ENCODE measurements around the gene LY86. TPM values are rescaled to one million over a fixed set of nuclear protein-coding genes. Genes with fewer than 3 reads are reported as not detected.

Gene LY86
- total and polyA plus RNA-seq, 9 of the 15 experiments (the other 6 are each of a cell fraction or from before 2014, with no cell fraction given) = 0.08 to 0.20 TPM; not detected in 7

DNA sequence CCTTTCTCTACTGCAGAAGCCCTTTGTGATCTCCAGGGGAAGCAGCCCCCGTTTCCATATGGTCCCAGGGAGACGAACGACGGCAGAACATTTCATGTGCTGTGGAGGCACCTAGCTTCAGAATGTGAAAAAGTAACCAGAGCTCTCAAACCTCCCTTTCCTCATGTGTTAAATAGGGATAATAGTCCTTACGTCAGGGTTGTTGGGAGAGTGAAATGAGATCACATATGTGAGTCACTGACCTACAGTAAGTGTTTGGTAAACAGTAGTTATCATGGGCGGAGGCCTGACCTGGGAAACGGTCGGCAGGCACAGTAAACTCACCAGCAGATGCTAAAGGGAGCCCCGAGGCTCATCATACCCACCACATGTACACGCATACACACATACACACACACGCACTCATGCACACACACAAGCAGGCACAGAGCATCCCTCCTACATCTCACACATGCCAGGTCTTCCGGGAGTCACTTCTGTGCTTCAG lies 89.7 kb downstream of the LY86 start (continued):
- TF ChIP-seq MYC (IDR thresholded peaks at IDR 0.05; ENCODE audit: low read depth, low read length) (no peak), MYC (CRISPR knock-in tag; IDR thresholded peaks at IDR 0.05; ENCODE audit: borderline replicate concordance, low read depth) (no peak), RHOXF2B (CRISPR knock-in tag; conservative IDR thresholded peaks at IDR 0.05) (no peak), SIX5 (IDR thresholded peaks at IDR 0.05; ENCODE audit: borderline replicate concordance in 1 of 2, insufficient read depth in 1 of 2, low read depth in 1 of 2, low read length in 2 of 2) (no peak), MCM3 (IDR thresholded peaks at IDR 0.05) (no peak), ZNF699 (CRISPR knock-in tag; IDR thresholded peaks at IDR 0.05; ENCODE audit: insufficient replicate concordance) (no peak), SMARCC2 (IDR thresholded peaks at IDR 0.05; ENCODE audit: low read depth) (peak; percentile 32; the same call in 1 of the 2 replicates), HDAC8 (tag; IDR thresholded peaks at IDR 0.05) (no peak), KLF1 (tag; IDR thresholded peaks at IDR 0.05) (peak; percentile 70; the same call in 1 of the 2 replicates), ARID1B (IDR thresholded peaks at IDR 0.05) (peak; percentile 72; the same call in 1 of the 2 replicates), FOXJ2 (tag; IDR thresholded peaks at IDR 0.05) (peak; percentile 86), CHD2 (IDR thresholded peaks at IDR 0.05; ENCODE audit: low read depth, low read length) (no peak), GABPA (tag; conservative IDR thresholded peaks at IDR 0.05; ENCODE audit: low read depth) (no peak)
- TF ChIP-seq, protein P1, sequence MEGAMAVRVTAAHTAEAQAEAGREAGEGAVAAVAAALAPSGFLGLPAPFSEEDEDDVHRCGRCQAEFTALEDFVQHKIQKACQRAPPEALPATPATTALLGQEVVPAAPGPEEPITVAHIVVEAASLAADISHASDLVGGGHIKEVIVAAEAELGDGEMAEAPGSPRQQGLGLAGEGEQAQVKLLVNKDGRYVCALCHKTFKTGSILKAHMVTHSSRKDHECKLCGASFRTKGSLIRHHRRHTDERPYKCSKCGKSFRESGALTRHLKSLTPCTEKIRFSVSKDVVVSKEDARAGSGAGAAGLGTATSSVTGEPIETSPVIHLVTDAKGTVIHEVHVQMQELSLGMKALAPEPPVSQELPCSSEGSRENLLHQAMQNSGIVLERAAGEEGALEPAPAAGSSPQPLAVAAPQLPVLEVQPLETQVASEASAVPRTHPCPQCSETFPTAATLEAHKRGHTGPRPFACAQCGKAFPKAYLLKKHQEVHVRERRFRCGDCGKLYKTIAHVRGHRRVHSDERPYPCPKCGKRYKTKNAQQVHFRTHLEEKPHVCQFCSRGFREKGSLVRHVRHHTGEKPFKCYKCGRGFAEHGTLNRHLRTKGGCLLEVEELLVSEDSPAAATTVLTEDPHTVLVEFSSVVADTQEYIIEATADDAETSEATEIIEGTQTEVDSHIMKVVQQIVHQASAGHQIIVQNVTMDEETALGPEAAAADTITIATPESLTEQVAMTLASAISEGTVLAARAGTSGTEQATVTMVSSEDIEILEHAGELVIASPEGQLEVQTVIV (CRISPR knock-in tag; IDR thresholded peaks at IDR 0.05; ENCODE audit: borderline replicate concordance) = no peak
- TF ChIP-seq, protein P2, sequence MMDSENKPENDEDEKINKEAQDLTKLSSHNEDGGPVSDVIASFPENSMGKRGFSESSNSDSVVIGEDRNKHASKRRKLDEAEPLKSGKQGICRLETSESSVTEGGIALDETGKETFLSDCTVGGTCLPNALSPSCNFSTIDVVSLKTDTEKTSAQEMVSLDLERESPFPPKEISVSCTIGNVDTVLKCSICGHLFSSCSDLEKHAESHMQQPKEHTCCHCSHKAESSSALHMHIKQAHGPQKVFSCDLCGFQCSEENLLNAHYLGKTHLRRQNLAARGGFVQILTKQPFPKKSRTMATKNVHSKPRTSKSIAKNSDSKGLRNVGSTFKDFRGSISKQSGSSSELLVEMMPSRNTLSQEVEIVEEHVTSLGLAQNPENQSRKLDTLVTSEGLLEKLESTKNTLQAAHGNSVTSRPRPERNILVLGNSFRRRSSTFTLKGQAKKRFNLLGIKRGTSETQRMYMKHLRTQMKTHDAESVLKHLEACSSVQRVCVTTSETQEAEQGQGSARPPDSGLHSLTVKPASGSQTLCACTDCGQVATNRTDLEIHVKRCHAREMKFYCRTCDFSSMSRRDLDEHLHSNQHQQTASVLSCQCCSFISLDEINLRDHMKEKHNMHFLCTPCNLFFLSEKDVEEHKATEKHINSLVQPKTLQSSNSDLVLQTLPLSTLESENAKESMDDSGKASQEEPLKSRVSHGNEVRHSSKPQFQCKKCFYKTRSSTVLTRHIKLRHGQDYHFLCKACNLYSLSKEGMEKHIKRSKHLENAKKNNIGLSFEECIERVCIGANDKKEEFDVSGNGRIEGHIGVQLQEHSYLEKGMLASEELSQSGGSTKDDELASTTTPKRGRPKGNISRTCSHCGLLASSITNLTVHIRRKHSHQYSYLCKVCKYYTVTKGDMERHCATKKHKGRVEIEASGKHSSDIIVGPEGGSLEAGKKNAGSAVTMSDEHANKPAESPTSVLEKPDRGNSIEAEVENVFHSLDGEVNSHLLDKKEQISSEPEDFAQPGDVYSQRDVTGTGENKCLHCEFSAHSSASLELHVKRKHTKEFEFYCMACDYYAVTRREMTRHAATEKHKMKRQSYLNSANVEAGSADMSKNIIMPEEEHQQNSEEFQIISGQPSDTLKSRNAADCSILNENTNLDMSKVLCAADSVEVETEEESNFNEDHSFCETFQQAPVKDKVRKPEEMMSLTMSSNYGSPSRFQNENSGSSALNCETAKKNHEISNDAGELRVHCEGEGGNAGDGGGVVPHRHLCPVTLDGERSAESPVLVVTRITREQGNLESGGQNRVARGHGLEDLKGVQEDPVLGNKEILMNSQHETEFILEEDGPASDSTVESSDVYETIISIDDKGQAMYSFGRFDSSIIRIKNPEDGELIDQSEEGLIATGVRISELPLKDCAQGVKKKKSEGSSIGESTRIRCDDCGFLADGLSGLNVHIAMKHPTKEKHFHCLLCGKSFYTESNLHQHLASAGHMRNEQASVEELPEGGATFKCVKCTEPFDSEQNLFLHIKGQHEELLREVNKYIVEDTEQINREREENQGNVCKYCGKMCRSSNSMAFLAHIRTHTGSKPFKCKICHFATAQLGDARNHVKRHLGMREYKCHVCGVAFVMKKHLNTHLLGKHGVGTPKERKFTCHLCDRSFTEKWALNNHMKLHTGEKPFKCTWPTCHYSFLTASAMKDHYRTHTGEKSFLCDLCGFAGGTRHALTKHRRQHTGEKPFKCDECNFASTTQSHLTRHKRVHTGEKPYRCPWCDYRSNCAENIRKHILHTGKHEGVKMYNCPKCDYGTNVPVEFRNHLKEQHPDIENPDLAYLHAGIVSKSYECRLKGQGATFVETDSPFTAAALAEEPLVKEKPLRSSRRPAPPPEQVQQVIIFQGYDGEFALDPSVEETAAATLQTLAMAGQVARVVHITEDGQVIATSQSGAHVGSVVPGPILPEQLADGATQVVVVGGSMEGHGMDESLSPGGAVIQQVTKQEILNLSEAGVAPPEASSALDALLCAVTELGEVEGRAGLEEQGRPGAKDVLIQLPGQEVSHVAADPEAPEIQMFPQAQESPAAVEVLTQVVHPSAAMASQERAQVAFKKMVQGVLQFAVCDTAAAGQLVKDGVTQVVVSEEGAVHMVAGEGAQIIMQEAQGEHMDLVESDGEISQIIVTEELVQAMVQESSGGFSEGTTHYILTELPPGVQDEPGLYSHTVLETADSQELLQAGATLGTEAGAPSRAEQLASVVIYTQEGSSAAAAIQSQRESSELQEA (IDR thresholded peaks at IDR 0.05; ENCODE audit: low read depth) = no peak
